ENCODE results near the gene ARHGAP30. TPM values are rescaled to one million over a fixed set of nuclear protein-coding genes. Genes with fewer than 3 reads are reported as not detected.
"Not testable (repeated sequence)": the region's sequence is repeated elsewhere in the genome, so short reads cannot be mapped to it uniquely, and the experiment has no call there.

Gene ARHGAP30
- total RNA-seq, 1 donor from 2014 or later, result not detected

DNA sequence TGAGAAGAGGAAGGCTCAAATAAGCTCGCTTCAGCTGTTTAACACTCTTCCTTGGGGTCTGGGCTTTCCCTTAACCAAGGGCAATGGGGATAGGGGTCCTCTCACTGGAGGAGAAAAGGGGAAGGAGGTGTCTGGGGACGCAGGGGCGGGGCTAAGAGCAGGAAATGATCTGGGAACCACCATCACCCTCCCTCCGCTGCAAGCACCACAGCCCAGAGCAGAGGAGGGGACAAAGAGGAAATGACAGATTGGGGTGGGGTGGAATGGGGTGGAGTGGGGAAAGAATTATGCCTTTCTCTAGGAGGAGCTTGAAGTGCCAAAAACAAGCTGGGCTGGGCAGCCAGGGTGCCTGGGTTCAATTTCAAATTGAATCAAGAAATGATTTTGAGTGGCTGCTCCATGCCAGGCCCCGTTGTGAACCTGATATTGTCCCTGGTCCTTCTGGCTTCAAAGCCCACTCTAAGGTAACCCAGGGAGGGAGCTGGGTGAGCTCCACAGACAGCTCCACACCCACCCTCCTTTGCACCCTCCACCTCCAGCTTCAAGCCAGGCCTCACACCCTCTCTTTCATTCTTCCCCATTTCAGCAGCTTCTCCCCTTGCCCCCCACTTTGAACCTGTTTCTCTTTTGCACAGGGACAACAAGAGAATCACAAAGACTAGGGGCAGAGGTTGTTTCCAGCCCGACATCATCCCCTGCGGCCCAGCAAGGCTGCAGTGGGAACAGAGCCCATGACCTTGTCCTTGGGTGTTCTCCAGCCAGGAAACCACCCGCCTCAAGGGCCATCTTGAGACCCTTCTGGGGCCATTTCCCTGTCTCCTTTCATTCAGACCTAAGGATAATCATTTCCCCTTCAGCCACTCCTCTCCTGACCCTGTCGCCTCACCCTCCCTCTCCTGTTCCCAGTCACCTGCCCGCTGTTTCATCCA lies 1.1 kb downstream of the ARHGAP30 start:
- Mint-ChIP-seq H3K9me3 (ENCODE audit: unreplicated experiment) (peaks cover 2% of the 10 kb centered on the region), H3K27ac (ENCODE audit: unreplicated experiment) (no peak overlapping the region), H3K4me1 (ENCODE audit: low read depth, unreplicated experiment) (peaks cover 2% of the 10 kb centered on the region), H3K27me3 (ENCODE audit: unreplicated experiment) (peaks cover 13% of the 10 kb centered on the region), H3K4me3 (ENCODE audit: unreplicated experiment) (no peak overlapping the region), H3K36me3 (ENCODE audit: unreplicated experiment) (peaks cover 6% of the 10 kb centered on the region)
- DNase-seq, result no peak
- TF ChIP-seq, protein P1, sequence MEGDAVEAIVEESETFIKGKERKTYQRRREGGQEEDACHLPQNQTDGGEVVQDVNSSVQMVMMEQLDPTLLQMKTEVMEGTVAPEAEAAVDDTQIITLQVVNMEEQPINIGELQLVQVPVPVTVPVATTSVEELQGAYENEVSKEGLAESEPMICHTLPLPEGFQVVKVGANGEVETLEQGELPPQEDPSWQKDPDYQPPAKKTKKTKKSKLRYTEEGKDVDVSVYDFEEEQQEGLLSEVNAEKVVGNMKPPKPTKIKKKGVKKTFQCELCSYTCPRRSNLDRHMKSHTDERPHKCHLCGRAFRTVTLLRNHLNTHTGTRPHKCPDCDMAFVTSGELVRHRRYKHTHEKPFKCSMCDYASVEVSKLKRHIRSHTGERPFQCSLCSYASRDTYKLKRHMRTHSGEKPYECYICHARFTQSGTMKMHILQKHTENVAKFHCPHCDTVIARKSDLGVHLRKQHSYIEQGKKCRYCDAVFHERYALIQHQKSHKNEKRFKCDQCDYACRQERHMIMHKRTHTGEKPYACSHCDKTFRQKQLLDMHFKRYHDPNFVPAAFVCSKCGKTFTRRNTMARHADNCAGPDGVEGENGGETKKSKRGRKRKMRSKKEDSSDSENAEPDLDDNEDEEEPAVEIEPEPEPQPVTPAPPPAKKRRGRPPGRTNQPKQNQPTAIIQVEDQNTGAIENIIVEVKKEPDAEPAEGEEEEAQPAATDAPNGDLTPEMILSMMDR (IDR thresholded peaks at IDR 0.05; ENCODE audit: partially characterized antibody, unreplicated experiment), result no peak

DNA sequence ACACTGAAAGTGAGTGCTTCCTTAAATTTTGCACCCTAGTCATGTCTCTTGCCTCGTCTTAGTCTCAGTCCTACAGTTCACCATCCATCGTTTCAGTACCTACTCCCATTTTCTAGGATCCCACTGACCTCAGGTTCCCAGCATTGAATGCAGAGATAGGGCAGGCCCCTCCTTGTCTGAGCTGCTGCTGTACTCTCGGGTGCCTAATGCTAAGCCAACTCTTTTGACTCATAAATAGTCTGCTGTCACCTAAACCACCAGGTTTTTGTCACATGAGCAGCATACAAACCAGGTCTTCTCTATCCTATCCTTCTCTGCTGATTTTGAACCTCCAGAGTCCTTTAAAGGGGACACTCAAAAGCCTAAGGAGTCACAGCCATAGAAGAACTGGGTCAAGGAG lies 3.0 kb downstream of the ARHGAP30 start:
- TF ChIP-seq, protein P1 (IDR thresholded peaks at IDR 0.05; ENCODE audit: partially characterized antibody, unreplicated experiment), result no peak
- Mint-ChIP-seq H3K27me3 (ENCODE audit: unreplicated experiment) (peaks cover 8% of the 10 kb centered on the region), H3K9me3 (ENCODE audit: unreplicated experiment) (no peaks in the 10 kb centered on the region), H3K4me3 (ENCODE audit: unreplicated experiment) (no peak overlapping the region), H3K36me3 (ENCODE audit: unreplicated experiment) (peaks cover 6% of the 10 kb centered on the region), H3K4me1 (ENCODE audit: low read depth, unreplicated experiment) (peaks cover 2% of the 10 kb centered on the region), H3K27ac (ENCODE audit: unreplicated experiment) (no peak overlapping the region)
- no peak for DNase-seq

DNA sequence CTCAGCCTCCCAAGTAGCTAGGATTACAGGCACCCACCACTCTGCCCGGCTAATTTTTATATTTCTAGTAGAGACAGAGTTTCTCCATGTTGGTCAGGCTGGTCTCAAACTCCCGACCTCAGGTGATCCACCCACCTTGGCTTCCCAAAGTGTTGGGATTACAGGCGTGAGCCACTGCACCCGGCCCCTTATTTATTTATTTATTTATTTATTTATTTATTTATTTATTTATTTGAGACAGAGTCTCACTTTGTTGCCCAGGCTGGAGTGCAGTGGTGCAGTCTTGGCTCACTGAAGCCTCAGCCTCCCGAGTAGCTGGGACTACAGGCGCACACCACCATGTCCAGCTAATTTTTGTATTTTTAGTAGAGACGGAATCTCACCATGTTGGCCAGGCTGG lies 4.0 kb downstream of the ARHGAP30 start:
- H3K36me3 Mint-ChIP-seq (ENCODE audit: unreplicated experiment); H3K27ac Mint-ChIP-seq (ENCODE audit: unreplicated experiment); H3K4me3 Mint-ChIP-seq (ENCODE audit: unreplicated experiment); DNase-seq; H3K9me3 Mint-ChIP-seq (ENCODE audit: unreplicated experiment); H3K4me1 Mint-ChIP-seq (ENCODE audit: low read depth, unreplicated experiment); H3K27me3 Mint-ChIP-seq (ENCODE audit: unreplicated experiment): not testable (repeated sequence)

DNA sequence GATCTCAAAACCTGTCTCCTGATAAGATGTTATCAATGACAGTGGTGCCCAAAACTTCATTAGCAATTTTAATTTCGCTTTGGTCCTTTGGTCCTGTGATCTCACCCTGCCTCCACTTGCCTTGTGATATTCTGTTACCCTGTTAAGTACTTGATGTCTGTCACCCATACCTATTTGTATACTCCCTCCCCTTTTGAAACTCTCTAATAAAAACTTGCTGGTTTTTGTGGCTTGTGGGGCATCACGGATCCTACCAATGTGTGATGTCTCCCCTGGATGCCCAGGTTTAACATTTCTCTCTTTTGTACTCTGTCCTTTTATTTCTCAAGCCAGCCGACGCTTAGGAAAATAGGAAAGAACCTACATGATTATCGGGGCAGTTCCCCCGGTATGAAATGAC lies 5.8 kb downstream of the ARHGAP30 start:
- H3K27ac Mint-ChIP-seq (ENCODE audit: unreplicated experiment); DNase-seq; H3K27me3 Mint-ChIP-seq (ENCODE audit: unreplicated experiment); H3K9me3 Mint-ChIP-seq (ENCODE audit: unreplicated experiment); H3K4me3 Mint-ChIP-seq (ENCODE audit: unreplicated experiment); H3K4me1 Mint-ChIP-seq (ENCODE audit: low read depth, unreplicated experiment); H3K36me3 Mint-ChIP-seq (ENCODE audit: unreplicated experiment): not testable (repeated sequence)

DNA sequence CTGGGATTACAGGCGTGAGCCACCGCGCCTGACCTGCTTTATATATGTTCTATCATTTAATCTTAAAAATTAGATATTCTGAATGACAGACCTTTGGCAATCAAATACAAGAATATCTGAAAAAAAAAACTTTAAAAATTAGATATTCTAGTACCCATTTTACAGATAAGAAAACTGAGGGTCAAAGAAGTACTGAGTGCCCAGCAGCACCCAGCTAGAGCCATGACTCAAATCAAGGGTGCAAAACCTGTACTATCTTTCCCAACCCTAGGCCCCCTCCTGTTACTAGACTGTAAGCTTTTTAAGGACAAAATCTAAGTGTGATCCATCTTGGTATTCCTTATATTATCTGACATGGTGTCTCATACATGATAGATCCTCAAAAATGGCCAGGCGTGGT lies 8.3 kb downstream of the ARHGAP30 start:
- H3K36me3 Mint-ChIP-seq (ENCODE audit: unreplicated experiment), result no peaks in the 10 kb centered on the region
- TF ChIP-seq, protein P1 (IDR thresholded peaks at IDR 0.05; ENCODE audit: partially characterized antibody, unreplicated experiment), result no peak
- H3K27ac Mint-ChIP-seq (ENCODE audit: unreplicated experiment), result no peak overlapping the region
- peaks cover 2% of the 10 kb centered on the region for H3K4me1 Mint-ChIP-seq (ENCODE audit: low read depth, unreplicated experiment)
- no peak overlapping the region for H3K4me3 Mint-ChIP-seq (ENCODE audit: unreplicated experiment)
- no peaks in the 10 kb centered on the region for H3K9me3 Mint-ChIP-seq (ENCODE audit: unreplicated experiment)
- no peaks in the 10 kb centered on the region for H3K27me3 Mint-ChIP-seq (ENCODE audit: unreplicated experiment)
- DNase-seq, result no peak

DNA sequence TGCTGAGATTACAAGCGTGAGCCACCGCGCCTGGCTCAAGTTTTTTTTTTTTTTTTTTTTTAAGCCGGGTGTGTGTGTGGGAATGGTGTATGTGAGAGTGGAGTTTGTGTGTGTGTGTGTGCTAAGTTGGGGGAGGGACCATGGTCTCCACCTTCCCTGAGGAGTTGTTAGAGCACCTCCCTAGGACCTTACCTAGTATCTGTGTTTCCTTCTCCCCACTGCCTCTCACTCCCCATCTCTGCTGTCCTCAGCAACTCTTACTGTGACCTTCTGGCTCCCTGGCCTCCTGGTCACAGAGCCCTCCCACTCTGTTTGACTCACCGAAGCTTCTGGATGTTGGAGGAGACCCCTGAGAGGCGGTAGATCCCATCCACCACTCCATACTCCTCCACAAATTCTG lies 10.4 kb downstream of the ARHGAP30 start:
- H3K27me3 Mint-ChIP-seq (ENCODE audit: unreplicated experiment), result no peaks in the 10 kb centered on the region
- TF ChIP-seq, protein P1 (IDR thresholded peaks at IDR 0.05; ENCODE audit: partially characterized antibody, unreplicated experiment), result no peak
- DNase-seq, result no peak
- no peaks in the 10 kb centered on the region for H3K9me3 Mint-ChIP-seq (ENCODE audit: unreplicated experiment)
- no peak overlapping the region for H3K27ac Mint-ChIP-seq (ENCODE audit: unreplicated experiment)
- peaks cover 2% of the 10 kb centered on the region for H3K4me1 Mint-ChIP-seq (ENCODE audit: low read depth, unreplicated experiment)
- no peaks in the 10 kb centered on the region for H3K36me3 Mint-ChIP-seq (ENCODE audit: unreplicated experiment)
- no peak overlapping the region for H3K4me3 Mint-ChIP-seq (ENCODE audit: unreplicated experiment)

All from glutamatergic neuron (in vitro differentiated cells).